Measurements from ENCODE around the gene CBLB. TPM values are rescaled to one million over a fixed set of nuclear protein-coding genes. Genes with fewer than 3 reads are reported as not detected.

Gene CBLB
- total and polyA plus RNA-seq, 2 experiments from 2014 or later: 20.5 to 47.7 TPM

DNA sequence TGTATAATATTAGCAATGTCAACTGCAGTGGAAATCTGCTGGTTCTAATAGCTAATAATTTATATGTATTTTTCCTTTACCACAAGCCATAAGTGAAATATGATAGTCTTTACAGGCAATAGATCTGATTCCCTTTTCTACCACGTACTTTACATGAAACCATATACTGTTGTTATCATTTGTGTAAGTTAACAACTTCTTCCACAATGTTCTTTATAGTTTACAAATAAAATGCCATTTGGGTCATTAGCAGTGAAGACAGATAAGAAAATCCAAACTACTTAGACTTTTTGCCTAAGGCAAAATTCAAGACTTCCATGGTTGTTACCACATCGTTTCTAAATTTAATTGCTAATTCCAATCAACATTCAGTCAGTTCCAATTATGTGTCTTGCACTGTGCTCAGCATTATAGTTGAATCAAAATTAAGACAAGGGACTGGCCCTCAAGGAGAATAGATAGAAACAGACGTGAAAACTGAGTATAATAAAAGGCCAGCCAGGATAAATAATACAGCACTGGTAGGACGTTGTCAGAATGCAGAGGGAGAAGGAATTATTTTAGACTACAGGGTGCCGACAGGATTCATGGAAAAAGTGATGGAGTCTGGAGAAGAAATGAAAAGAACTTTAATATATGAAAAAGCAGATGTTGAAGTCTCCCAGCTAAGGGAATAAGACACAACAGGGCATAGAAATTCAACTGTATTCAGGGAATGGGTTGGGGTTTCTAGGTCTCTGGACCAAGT lies 252.3 kb downstream of the CBLB start:
- peaks cover 14% of the 10 kb centered on the region for H3K4me1 Mint-ChIP-seq
- H4K20me1 ChIP-seq (replicated peaks; ENCODE audit: insufficient read depth): no peaks in the 10 kb centered on the region
- H3K4me1 ChIP-seq (ENCODE audit: insufficient read depth): 0 out of 2 replicates have a peak, but pooled peaks cover 4% of the 10 kb centered on the region
- H3K36me3 ChIP-seq (ENCODE audit: insufficient read depth): no peaks in the 10 kb centered on the region
- H3K4me3 Mint-ChIP-seq: no peak overlapping the region
- H3K9me2 ChIP-seq (ENCODE audit: insufficient read depth): no peaks in the 10 kb centered on the region
- no peak overlapping the region for H3K27ac ChIP-seq (ENCODE audit: low read depth)
- TF ChIP-seq ETS1 (IDR thresholded peaks at IDR 0.05) (no peak), STAT1 (IDR thresholded peaks at IDR 0.05; ENCODE audit: unreplicated experiment) (no peak), ZNF331 (CRISPR knock-in tag; IDR thresholded peaks at IDR 0.05; ENCODE audit: low read depth) (no peak), CTCF (conservative IDR thresholded peaks at IDR 0.05; ENCODE audit: low read depth in 2 of 2) (no peak), REST (IDR thresholded peaks at IDR 0.05; ENCODE audit: unreplicated experiment) (no peak), NANOG (IDR thresholded peaks at IDR 0.05; ENCODE audit: borderline replicate concordance) (no peak), ZNF114 (CRISPR knock-in tag; IDR thresholded peaks at IDR 0.05) (no peak), EZH2phosphoT487 (IDR thresholded peaks at IDR 0.05; ENCODE audit: unreplicated experiment) (no peak), EZH2 (IDR thresholded peaks at IDR 0.05; ENCODE audit: low read depth, unreplicated experiment) (no peak), JUNB (IDR thresholded peaks at IDR 0.05; ENCODE audit: unreplicated experiment) (no peak), CREB1 (CRISPR knock-in tag; IDR thresholded peaks at IDR 0.05; ENCODE audit: low read depth) (no peak)
- TF ChIP-seq, protein P1, sequence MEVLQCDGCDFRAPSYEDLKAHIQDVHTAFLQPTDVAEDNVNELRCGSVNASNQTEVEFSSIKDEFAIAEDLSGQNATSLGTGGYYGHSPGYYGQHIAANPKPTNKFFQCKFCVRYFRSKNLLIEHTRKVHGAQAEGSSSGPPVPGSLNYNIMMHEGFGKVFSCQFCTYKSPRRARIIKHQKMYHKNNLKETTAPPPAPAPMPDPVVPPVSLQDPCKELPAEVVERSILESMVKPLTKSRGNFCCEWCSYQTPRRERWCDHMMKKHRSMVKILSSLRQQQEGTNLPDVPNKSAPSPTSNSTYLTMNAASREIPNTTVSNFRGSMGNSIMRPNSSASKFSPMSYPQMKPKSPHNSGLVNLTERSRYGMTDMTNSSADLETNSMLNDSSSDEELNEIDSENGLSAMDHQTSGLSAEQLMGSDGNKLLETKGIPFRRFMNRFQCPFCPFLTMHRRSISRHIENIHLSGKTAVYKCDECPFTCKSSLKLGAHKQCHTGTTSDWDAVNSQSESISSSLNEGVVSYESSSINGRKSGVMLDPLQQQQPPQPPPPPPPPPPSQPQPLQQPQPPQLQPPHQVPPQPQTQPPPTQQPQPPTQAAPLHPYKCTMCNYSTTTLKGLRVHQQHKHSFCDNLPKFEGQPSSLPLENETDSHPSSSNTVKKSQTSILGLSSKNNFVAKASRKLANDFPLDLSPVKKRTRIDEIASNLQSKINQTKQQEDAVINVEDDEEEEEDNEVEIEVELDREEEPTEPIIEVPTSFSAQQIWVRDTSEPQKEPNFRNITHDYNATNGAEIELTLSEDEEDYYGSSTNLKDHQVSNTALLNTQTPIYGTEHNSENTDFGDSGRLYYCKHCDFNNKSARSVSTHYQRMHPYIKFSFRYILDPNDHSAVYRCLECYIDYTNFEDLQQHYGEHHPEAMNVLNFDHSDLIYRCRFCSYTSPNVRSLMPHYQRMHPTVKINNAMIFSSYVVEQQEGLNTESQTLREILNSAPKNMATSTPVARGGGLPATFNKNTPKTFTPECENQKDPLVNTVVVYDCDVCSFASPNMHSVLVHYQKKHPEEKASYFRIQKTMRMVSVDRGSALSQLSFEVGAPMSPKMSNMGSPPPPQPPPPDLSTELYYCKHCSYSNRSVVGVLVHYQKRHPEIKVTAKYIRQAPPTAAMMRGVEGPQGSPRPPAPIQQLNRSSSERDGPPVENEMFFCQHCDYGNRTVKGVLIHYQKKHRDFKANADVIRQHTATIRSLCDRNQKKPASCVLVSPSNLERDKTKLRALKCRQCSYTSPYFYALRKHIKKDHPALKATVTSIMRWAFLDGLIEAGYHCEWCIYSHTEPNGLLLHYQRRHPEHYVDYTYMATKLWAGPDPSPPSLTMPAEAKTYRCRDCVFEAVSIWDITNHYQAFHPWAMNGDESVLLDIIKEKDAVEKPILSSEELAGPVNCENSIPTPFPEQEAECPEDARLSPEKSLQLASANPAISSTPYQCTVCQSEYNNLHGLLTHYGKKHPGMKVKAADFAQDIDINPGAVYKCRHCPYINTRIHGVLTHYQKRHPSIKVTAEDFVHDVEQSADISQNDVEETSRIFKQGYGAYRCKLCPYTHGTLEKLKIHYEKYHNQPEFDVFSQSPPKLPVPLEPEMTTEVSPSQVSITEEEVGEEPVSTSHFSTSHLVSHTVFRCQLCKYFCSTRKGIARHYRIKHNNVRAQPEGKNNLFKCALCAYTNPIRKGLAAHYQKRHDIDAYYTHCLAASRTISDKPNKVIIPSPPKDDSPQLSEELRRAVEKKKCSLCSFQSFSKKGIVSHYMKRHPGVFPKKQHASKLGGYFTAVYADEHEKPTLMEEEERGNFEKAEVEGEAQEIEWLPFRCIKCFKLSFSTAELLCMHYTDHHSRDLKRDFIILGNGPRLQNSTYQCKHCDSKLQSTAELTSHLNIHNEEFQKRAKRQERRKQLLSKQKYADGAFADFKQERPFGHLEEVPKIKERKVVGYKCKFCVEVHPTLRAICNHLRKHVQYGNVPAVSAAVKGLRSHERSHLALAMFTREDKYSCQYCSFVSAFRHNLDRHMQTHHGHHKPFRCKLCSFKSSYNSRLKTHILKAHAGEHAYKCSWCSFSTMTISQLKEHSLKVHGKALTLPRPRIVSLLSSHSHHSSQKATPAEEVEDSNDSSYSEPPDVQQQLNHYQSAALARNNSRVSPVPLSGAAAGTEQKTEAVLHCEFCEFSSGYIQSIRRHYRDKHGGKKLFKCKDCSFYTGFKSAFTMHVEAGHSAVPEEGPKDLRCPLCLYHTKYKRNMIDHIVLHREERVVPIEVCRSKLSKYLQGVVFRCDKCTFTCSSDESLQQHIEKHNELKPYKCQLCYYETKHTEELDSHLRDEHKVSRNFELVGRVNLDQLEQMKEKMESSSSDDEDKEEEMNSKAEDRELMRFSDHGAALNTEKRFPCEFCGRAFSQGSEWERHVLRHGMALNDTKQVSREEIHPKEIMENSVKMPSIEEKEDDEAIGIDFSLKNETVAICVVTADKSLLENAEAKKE (CRISPR knock-in tag; IDR thresholded peaks at IDR 0.05): no peak
- H3K27ac Mint-ChIP-seq: no peak overlapping the region
- H3K36me3 Mint-ChIP-seq (ENCODE audit: low read depth): no peaks in the 10 kb centered on the region
- ATAC-seq (no peak), DNase-seq (ENCODE audit: low spot score) (no peak)
- H2AFZ ChIP-seq: no peak overlapping the region
- H3K27me3 Mint-ChIP-seq (ENCODE audit: insufficient read depth, low read depth, poor library complexity): peaks cover 2% of the 10 kb centered on the region
- no peaks in the 10 kb centered on the region for H3K79me2 ChIP-seq (replicated peaks; ENCODE audit: insufficient read depth)
- no peaks in the 10 kb centered on the region for H3K27me3 ChIP-seq (ENCODE audit: insufficient read depth)
- no peak overlapping the region for H3K4me2 ChIP-seq
- H3F3A ChIP-seq (replicated peaks; ENCODE audit: low read depth): no peaks in the 10 kb centered on the region
- H3K4me3 ChIP-seq: no peak overlapping the region
- H3K9me3 Mint-ChIP-seq: no peaks in the 10 kb centered on the region

All from GM23338 (cell line).